ENCODE measurements around the gene SNX21. TPM values are rescaled to one million over a fixed set of nuclear protein-coding genes. Genes with fewer than 3 reads are reported as not detected.
A peak's percentile ranks its signal among the peaks of the same experiment; 100 is the strongest.

SNX21 gene
- total and polyA plus RNA-seq, 4 donors = 15.9 to 34.4 (median 23.5) TPM

DNA sequence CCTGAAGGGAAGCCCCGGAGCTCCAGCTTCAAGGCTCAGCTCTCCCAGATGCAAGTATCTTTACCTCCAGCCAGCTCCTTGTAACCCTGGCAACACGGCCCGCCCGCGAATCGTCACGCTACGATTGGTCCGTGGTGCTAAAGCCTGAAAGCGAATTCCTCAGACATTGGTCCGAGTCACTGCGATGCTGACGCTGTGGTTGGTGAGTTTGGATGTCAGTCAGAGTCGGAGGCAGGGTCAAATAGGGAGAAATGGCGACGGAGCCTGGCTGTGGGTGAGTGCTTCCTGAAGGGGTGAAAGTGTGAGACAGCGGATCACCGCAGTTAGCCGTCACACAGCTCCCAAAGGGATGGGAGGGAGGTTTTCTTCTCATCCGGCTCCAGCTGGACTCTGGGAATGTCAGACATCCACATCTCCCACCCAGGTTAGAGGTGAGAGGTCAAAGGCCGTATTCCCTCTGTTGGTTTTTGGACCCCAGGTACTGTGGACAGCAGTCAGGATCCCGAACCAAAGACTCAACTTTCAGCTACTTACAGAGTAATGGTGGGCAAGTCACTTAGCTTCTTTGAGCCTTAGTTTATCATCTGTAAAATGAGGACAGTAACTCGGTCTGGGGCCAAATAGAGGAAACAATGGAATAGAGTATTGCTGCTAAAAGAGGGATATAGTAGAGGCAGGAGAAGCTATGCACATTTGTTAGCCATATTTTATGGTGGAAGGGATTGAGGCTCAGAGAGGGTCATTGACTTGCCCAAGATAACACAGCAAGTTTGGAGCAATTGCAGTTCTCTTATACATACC, 47.6 kb downstream of the SNX21 start, which contains the start of gene ZSWIM1:
TSS of gene ZSWIM1 (plus strand) at position 240 of the 801 bp plus-strand sequence. CDS start 1,366 bp downstream, outside the sequence.
- H3K4me1 ChIP-seq (ENCODE audit: control insufficient read depth in 5 of 5, insufficient read depth in 5 of 5, low read length in 5 of 5) = peaks cover 0 to 6% (median 0%) of the 10 kb centered on the region in 5 donors
- peaks cover 16 to 25% (median 23%) of the 10 kb centered on the region in 4 donors for H3K36me3 ChIP-seq (ENCODE audit: control insufficient read depth in 4 of 4, insufficient read depth in 4 of 4, low read length in 4 of 4)
- H3K9me3 ChIP-seq (ENCODE audit: control insufficient read depth in 4 of 4, insufficient read depth in 3 of 4, low read length in 3 of 4) = no peaks in the 10 kb centered on the region
- 1% methylated on average over 23 of the region's 23 CpGs for WGBS, 2 donors
- peak; percentile 99 to 100 (median 100) for DNase-seq
- H3K9ac ChIP-seq (ENCODE audit: insufficient read depth in 1 of 2, low read length in 2 of 2) = peak within 1 kb of the TSS; percentile 64 to 99
- H3K27ac ChIP-seq (ENCODE audit: low read depth in 1 of 2, low read length in 1 of 2) = peak within 1 kb of the TSS; percentile 47 to 90
- TF ChIP-seq, protein P1, sequence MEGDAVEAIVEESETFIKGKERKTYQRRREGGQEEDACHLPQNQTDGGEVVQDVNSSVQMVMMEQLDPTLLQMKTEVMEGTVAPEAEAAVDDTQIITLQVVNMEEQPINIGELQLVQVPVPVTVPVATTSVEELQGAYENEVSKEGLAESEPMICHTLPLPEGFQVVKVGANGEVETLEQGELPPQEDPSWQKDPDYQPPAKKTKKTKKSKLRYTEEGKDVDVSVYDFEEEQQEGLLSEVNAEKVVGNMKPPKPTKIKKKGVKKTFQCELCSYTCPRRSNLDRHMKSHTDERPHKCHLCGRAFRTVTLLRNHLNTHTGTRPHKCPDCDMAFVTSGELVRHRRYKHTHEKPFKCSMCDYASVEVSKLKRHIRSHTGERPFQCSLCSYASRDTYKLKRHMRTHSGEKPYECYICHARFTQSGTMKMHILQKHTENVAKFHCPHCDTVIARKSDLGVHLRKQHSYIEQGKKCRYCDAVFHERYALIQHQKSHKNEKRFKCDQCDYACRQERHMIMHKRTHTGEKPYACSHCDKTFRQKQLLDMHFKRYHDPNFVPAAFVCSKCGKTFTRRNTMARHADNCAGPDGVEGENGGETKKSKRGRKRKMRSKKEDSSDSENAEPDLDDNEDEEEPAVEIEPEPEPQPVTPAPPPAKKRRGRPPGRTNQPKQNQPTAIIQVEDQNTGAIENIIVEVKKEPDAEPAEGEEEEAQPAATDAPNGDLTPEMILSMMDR (IDR thresholded peaks at IDR 0.05; ENCODE audit: control extremely low read depth, extremely low read depth) = no peak
- no peaks in the 10 kb centered on the region for H3K27me3 ChIP-seq (ENCODE audit: control insufficient read depth in 3 of 3, insufficient read depth in 3 of 3, low read length in 2 of 3)
- peak within 1 kb of the TSS; percentile 70 for H3K4me3 ChIP-seq
- ATAC-seq (ENCODE audit: insufficient read depth, low FRiP score) = peak; percentile 93

- no peak overlapping the region for H3K9ac ChIP-seq (ENCODE audit: insufficient read depth in 1 of 2, low read length in 2 of 2)
- ATAC-seq (ENCODE audit: insufficient read depth, low FRiP score) (no peak), DNase-seq (no peak)
- H3K27me3 ChIP-seq (ENCODE audit: control insufficient read depth in 3 of 3, insufficient read depth in 3 of 3, low read length in 2 of 3) = no peaks in the 10 kb centered on the region
- no peaks in the 10 kb centered on the region for H3K9me3 ChIP-seq (ENCODE audit: control insufficient read depth in 4 of 4, insufficient read depth in 3 of 4, low read length in 3 of 4)
- no peak overlapping the region for H3K4me3 ChIP-seq
- TF ChIP-seq, protein P1 (IDR thresholded peaks at IDR 0.05; ENCODE audit: control extremely low read depth, extremely low read depth) = no peak
- peaks cover 16 to 30% (median 16%) of the 10 kb centered on the region in 4 donors for H3K36me3 ChIP-seq (ENCODE audit: control insufficient read depth in 4 of 4, insufficient read depth in 4 of 4, low read length in 4 of 4)
- no peak overlapping the region for H3K27ac ChIP-seq (ENCODE audit: low read depth in 1 of 2, low read length in 1 of 2)
- 88 to 91% methylated on average over 4 of the region's 4 CpGs for WGBS, 2 donors
- H3K4me1 ChIP-seq (ENCODE audit: control insufficient read depth in 5 of 5, insufficient read depth in 5 of 5, low read length in 5 of 5) = peaks cover 0 to 6% (median 0%) of the 10 kb centered on the region in 5 donors
Measured at GRCh38 chr20:45882469-45883099, 49.0 kb downstream of the SNX21 start.

- ATAC-seq (ENCODE audit: insufficient read depth, low FRiP score) (no peak), DNase-seq (no peak)
- Histone ChIP-seq H3K9me3 (ENCODE audit: control insufficient read depth in 4 of 4, insufficient read depth in 3 of 4, low read length in 3 of 4) (no peaks in the 10 kb centered on the region), H3K27me3 (ENCODE audit: control insufficient read depth in 3 of 3, insufficient read depth in 3 of 3, low read length in 2 of 3) (no peaks in the 10 kb centered on the region), H3K4me1 (ENCODE audit: control insufficient read depth in 5 of 5, insufficient read depth in 5 of 5, low read length in 5 of 5) (peaks cover 0 to 6% (median 0%) of the 10 kb centered on the region in 5 donors), H3K27ac (ENCODE audit: low read depth in 1 of 2, low read length in 1 of 2) (no peak overlapping the region), H3K36me3 (ENCODE audit: control insufficient read depth in 4 of 4, insufficient read depth in 4 of 4, low read length in 4 of 4) (peaks cover 12 to 25% (median 14%) of the 10 kb centered on the region in 4 donors), H3K9ac (ENCODE audit: insufficient read depth in 1 of 2, low read length in 2 of 2) (no peak overlapping the region), H3K4me3 (no peak overlapping the region)
- TF ChIP-seq, protein P1 (IDR thresholded peaks at IDR 0.05; ENCODE audit: control extremely low read depth, extremely low read depth) = no peak
- 86 to 91% methylated on average over 9 of the region's 9 CpGs for WGBS, 2 donors
Measured at GRCh38 chr20:45883100-45883469, 49.5 kb downstream of the SNX21 start.
